GM18873 (cell line): ENCODE results near the gene ASCL3.
A peak's percentile ranks its signal among the peaks of the same experiment; 100 is the strongest.
"Not testable (repeated sequence)": the region's sequence is repeated elsewhere in the genome, so short reads cannot be mapped to it uniquely, and the experiment has no call there.

ENCODE experiments used
- ATAC-seq: cut with Tn5 transposase; IDR thresholded peaks from one replicate; pipeline ENCODE4 v1.9.1; 2021; ENCODE audit warnings: mild to moderate bottlenecking, moderate library complexity, moderate number of reproducible peaks; ENCODE audit not compliant: unreplicated experiment, low FRiP score

ASCL3 gene

GRCh38 chr11:8942518-8943066 is at the start of gene ASCL3:
Gene ASCL3, minus strand, starts transcription at chr11:8943016. Its CDS starts 4,855 bp downstream, at chr11:8938161.
- no peak for ATAC-seq

- ATAC-seq = no peak
Measured at GRCh38 chr11:8989453-8989852, 46.6 kb upstream of the ASCL3 start.

GRCh38 chr11:8988329-8989234 is 45.8 kb upstream of the ASCL3 start:
- ATAC-seq = no peak

- no peak for ATAC-seq
Measured at GRCh38 chr11:8987446-8987845, 44.6 kb upstream of the ASCL3 start.

GRCh38 chr11:8986772-8987171 is 44.0 kb upstream of the ASCL3 start:
- not testable (repeated sequence) for ATAC-seq

GRCh38 chr11:8985462-8985861 is 42.6 kb upstream of the ASCL3 start:
- ATAC-seq = no peak

- no peak for ATAC-seq
Measured at GRCh38 chr11:8983552-8983951, 40.7 kb upstream of the ASCL3 start.

GRCh38 chr11:8980485-8980884 is 37.7 kb upstream of the ASCL3 start:
- ATAC-seq = no peak

- ATAC-seq = not testable (repeated sequence)
Measured at GRCh38 chr11:8979365-8979764, 36.5 kb upstream of the ASCL3 start.

- ATAC-seq = no peak
Measured at GRCh38 chr11:8973121-8973520, 30.3 kb upstream of the ASCL3 start.

GRCh38 chr11:8971924-8972316 is 29.1 kb upstream of the ASCL3 start:
- no peak for ATAC-seq

GRCh38 chr11:8971196-8971923 is 28.5 kb upstream of the ASCL3 start:
- ATAC-seq = no peak

- ATAC-seq = no peak
Measured at GRCh38 chr11:8967184-8967583, 24.4 kb upstream of the ASCL3 start.

- ATAC-seq = peak; percentile 62
Measured at GRCh38 chr11:8964324-8965320, 21.8 kb upstream of the ASCL3 start, which contains the start of gene TMEM9B. Gene TMEM9B, minus strand, starts transcription at chr11:8964442. Its CDS starts 129 bp downstream, at chr11:8964313.

GRCh38 chr11:8963569-8964323 is 20.9 kb upstream of the ASCL3 start:
- ATAC-seq = peak; percentile 52

GRCh38 chr11:8962841-8963240 is 20.0 kb upstream of the ASCL3 start:
- ATAC-seq = no peak

GRCh38 chr11:8961401-8961800 is 18.6 kb upstream of the ASCL3 start:
- no peak for ATAC-seq

GRCh38 chr11:8959546-8960166 is 16.8 kb upstream of the ASCL3 start:
- peak; percentile 45 for ATAC-seq

GRCh38 chr11:8956860-8957259 is 14.0 kb upstream of the ASCL3 start:
- ATAC-seq = no peak
